Activated gamma-delta T cell treated with Interleukin-2 at 50 U/mL for 16 hours (primary cell): ENCODE measurements around the gene PPM1D.
"Not testable (repeated sequence)": the region's sequence is repeated elsewhere in the genome, so short reads cannot be mapped to it uniquely, and the experiment has no call there.

Experiments used
- DNase-seq: peaks from one replicate; pipeline ENCODE4 v3.0.0-alpha.2; 2020

The PPM1D gene

GRCh38 chr17:60599620-60600489, at the start of gene PPM1D:
Gene PPM1D, plus strand, starts transcription at chr17:60600193. Its CDS starts 222 bp downstream, at chr17:60600415.
- peak; percentile 98 for DNase-seq

- DNase-seq, result not testable (repeated sequence)
Observed at GRCh38 chr17:60552255-60552654, 47.7 kb upstream of the PPM1D start.

- DNase-seq, result no peak
Observed at GRCh38 chr17:60554377-60554788, 45.6 kb upstream of the PPM1D start.

- no peak for DNase-seq
Observed at GRCh38 chr17:60555786-60556185, 44.2 kb upstream of the PPM1D start.

GRCh38 chr17:60557805-60558204, 42.2 kb upstream of the PPM1D start:
- no peak for DNase-seq

GRCh38 chr17:60559659-60559994, 40.4 kb upstream of the PPM1D start:
- no peak for DNase-seq

GRCh38 chr17:60559995-60560859, 39.8 kb upstream of the PPM1D start:
- no peak for DNase-seq

- DNase-seq, result no peak
Observed at GRCh38 chr17:60560860-60561257, 39.1 kb upstream of the PPM1D start.

- DNase-seq, result no peak
Observed at GRCh38 chr17:60562421-60562820, 37.6 kb upstream of the PPM1D start.

GRCh38 chr17:60563743-60564142, 36.2 kb upstream of the PPM1D start:
- no peak for DNase-seq

- DNase-seq, result no peak
Observed at GRCh38 chr17:60565233-60565632, 34.8 kb upstream of the PPM1D start.

GRCh38 chr17:60573236-60574051, 26.5 kb upstream of the PPM1D start:
- no peak for DNase-seq

- DNase-seq, result no peak
Observed at GRCh38 chr17:60577147-60577915, 22.7 kb upstream of the PPM1D start.

- no peak for DNase-seq
Observed at GRCh38 chr17:60579090-60579489, 20.9 kb upstream of the PPM1D start.

- DNase-seq, result no peak
Observed at GRCh38 chr17:60579551-60579950, 20.4 kb upstream of the PPM1D start.

GRCh38 chr17:60583008-60583407, 17.0 kb upstream of the PPM1D start:
- no peak for DNase-seq

- no peak for DNase-seq
Observed at GRCh38 chr17:60585887-60586286, 14.1 kb upstream of the PPM1D start.

- DNase-seq, result no peak
Observed at GRCh38 chr17:60586288-60586974, 13.6 kb upstream of the PPM1D start.

GRCh38 chr17:60590070-60590469, 9.9 kb upstream of the PPM1D start:
- DNase-seq, result no peak

- DNase-seq, result no peak
Observed at GRCh38 chr17:60592750-60593149, 7.2 kb upstream of the PPM1D start.

- DNase-seq, result not testable (repeated sequence)
Observed at GRCh38 chr17:60593441-60594036, 6.5 kb upstream of the PPM1D start.
